NCI-H69 (cell line): ENCODE results near the gene SMIM44.

Experiments
- DNase-seq: peaks from one replicate; lab custom pipeline; 2025; lab: John Stamatoyannopoulos, UW

SMIM44 gene

DNA sequence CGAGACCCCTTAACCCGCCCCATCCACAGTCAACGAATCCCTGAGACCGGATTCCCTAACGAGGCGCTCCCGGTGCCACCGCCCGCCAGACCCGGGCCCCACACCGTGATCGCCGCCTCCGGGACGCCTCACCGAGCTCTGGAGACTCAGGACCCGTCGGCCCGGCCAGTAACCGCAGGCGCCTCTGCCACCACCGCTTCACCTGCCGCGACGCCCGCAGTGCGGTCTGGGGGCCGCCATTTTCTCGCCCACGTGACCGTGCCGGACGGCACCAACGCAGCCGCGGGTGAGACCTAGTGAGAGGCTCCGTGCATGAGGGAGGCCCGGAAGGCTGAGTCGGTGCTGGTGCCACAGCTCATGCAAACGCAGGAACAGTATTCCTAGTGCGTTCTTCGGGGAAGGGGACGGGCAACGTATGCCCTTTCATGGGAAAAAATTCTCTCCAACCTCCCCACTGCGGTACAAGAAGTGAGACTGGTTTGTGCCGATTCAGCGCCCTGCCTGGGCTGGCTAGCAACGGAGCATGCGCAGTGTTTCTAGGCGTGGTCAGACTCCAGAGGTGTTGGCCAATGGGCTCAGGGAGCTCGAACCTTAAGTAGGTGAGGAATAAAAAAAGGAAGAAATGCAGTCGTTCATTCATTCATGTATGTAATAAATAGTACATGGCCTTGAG lies 17.3 kb upstream of the SMIM44 start, which contains the start of gene DOHH:
DOHH (minus strand) TSS at position 246 of the 673 bp plus-strand sequence. CDS start 3,860 bp downstream, outside the sequence.
- peak; percentile 98 for DNase-seq

DNA sequence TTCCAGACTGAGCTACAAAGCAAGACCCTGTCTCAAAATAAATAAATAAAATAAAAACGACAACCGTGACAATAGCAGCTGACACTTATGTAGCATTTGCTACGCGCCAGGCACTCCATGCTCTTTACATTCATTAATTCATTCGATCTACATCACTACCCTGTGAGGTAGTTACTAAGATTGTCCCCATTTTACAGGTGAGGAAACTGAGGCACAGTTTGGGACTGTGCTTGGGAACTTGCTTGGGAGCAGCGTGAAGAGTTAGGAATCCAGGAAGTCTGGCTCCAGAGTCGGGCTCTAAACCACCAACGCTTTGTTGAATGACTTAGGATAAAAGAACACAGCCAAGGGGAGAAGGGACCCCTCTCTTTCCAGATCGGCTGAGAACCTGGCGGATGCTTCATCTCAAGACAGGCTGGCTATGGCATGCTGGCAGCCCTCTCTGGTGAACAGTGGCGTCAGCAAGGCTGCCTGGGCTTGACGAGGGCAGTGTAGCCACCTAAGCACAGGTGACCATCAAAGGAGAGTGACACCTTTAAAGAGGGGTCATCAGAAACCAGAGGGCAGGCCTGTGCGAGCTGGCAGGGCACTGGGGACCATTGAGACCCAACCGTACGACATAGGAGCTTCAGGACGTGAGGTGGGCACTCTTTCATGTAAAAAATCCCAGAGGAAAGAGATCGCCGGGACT lies 16.6 kb upstream of the SMIM44 start:
- no peak for DNase-seq

DNA sequence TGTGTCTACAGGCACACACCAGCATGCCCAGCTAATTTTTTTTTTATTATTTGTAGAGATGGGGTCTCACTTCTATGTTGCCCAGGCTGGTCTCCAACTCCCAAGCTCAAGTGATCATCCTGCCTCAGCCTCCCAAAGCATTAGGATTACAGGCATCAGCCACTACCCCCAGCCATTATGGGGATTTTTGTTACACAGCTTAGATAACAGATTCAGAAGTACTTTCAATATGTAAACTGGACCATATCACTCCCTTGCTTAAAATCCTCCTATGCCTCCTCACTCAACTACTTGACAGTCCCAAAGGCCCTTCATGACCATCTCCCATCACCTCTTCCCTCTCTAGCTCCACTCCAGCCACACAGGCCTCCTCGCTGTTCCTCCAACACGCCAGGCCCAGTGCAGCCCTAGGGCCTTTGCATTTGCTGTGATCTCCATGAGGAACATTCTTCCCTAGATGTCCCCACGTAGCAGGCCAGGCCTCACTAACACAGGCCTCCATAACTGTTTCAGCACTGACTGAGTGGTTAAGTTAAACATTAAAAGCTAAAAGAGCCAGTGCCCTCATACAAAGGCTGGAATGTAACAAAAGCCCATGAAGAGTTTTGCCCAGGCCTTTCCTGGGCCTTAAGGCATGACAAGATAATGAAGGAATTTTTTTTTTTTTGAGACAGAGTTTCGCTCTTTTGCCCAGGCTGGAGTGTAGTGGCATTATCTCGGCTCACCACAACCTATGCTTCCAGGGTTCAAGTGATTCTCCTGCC lies 14.7 kb upstream of the SMIM44 start:
- no peak for DNase-seq

DNA sequence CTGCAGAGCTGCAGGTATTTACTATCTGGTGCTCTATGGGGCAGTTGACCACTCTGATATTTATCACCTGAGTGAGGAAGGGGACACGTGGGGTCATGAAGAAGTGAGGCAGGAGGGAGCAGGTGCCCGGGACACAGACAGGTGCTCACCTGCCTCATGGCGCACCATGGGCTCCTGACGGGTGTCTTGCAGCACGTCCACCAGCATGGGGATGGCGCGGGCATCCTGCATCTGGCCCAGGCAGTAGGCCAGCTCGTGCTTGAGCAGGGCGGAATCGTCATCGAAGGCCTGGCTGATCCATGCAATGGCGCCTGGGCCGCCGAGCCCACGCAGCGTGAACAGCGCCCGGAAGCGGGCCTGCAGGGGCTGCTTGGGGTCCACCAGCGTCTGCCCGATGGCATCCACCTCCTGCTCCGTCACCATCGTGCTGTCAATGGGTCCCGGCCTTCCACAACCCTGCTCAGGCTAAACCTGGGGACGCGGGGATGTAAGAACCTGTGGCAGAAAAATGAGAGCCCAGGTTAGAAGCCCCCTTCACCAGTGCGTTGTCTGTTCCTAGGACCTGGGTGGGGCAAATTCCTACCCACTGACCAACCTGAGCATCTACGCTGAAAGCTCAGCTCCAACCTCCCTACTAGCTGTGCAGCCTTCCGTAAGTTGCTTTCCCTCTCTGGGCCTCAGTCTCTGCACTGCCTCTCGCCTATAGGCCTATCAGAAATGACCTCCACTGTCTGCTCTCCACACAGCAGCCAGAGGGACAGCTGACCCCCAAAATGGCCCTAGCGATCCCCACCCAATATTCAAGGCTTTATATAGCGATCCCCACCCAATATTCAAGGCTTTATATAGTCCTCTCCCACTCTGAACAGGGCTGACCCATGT lies 13.4 kb upstream of the SMIM44 start:
- DNase-seq, result no peak

DNA sequence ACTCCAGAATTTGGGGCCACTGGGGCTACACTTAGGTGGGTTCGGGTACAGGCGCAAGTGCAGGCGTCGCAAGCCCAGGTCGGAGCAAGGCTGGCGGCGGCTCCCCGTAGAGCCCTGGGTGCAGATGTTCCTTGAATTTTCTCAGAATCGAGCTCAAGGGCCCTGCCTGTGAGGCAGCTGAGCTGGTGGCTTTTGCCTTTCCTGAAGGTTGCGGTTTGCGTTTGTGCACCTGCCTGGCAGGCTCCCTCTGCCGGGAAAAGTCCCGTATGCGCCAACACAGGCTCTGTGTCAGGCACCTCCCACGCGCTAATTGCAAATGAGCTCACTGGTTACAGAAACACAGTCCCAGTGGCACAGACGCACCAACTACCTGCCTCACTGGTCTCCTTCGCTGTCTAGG lies 11.3 kb upstream of the SMIM44 start:
- no peak for DNase-seq

DNA sequence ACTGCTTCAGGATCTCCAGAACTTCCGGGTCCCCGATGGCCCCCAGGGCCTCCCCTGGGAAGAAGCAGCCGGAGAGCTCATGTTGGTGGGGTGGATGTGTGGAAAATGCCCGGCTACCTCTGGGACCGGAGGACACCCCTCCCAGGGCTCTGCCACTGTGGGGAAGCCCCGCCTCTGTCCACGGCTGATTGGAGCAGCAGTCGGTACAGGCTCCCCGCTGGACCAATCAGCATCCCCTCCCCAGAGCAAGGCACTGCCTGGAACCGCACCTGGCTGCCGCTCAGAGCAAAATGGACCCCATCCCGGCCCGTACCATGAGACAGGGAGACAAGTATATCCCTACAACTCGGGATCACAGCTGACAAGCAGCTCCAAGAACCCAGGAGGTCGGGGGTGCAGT lies 10.8 kb upstream of the SMIM44 start:
- DNase-seq, result no peak

DNA sequence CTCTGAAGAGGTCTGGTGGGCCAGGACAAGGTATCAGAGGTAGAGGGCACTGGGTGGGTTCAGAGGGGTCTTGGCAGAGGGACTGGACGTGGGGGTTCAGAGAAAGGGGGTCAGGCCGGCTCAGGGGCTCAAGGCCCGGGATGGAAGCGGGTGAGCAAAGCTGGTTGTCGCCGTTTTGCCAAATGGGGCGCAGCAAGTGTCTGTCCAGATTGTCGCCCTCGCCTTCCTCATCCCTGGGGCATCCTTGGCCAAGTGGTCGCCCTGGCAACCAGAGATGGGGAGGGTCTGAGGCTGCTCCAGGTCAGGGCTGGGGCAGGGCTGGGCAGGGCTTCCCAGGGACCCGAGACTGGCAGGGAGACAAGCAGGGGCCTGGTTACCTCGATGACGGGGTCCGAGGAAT lies 10.4 kb upstream of the SMIM44 start:
- no peak for DNase-seq

DNA sequence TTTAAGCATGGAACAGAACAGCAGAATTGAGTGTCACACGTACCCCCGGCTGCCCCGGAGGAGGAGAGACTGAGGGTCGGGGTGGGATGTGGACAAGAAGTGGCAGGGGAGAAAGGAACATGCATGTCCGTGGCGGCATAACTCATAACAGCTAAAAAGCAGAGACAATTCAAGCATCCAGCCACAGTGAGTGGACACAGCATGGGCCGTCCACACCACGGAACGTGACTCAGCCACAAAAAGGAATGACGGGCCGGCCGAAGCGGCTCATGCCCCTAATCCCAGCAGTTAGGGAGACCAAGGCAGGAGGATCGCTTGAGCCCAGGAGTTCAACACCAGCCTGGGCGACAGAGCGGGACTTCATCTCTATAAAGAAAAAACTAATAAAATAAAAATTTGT lies 9.7 kb upstream of the SMIM44 start:
- no peak for DNase-seq

DNA sequence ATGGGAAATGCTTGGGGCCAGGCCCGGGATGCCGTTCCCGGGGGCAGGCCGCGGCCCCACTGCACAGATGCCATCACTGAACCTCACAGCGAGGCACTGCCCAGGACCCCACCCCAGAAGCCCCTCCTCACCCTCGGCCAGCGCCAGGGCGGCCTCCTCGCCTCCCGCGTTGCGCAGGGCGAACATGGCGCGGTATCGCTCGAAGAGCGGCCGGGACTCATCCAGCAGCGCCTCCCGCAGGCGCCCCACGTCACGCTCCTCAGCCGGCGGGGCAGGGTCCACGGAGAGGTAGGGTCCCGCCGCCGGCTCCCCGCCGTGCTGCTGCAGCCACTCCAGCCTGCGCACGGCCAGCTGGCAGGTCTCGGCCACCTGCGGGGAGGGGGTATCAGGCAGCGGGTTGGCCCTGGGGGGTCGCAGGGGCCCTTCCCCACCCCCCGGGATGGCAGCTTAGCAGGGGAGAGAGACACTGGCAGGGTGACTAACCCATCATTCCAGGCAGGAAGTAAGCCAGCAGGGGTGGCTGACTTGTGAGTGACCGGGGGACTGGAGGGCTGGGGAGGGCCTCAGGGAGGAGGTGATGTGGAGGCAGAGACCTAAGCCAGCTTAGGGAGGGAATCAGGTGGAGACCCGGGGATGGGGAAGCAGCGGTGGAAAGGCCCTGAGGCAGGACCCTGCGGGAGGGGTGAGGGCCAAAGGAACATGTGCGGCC lies 9.0 kb upstream of the SMIM44 start:
- no peak for DNase-seq

DNA sequence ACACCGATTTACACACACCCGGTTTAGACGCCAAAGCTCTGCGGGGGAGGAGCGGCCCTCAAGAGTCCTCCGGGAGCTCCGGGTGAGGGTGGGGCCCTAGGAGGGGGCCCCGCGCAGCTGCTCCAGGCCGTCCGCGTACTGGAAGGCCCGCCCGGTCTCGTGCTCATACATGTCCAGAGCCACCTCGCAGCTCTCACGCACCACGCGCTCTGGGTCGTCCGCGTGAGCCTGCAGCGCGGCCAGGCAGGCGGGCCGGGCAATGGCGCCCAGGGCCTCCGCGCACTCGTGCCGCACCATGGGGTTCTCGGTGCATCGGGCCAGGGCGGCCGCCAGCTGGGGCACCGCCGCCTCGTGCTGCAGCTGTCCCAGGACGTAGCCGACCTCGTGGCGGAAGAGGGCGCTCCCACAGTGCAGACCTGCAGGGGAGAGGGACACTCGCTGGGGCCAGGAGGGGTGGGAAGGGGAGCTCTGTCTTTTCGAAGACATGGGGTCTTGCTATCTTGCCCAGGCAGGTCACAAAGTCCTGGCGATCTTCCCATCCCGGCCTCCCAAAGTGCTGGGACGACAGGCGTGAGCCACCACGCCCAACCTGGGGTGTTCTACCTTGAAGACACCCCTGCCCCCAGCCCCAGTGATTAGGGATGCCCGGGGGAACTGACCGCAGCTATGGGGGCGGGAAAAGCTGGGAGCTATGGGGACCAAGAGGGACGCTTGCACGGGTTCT lies 8.3 kb upstream of the SMIM44 start:
- DNase-seq, result no peak

DNA sequence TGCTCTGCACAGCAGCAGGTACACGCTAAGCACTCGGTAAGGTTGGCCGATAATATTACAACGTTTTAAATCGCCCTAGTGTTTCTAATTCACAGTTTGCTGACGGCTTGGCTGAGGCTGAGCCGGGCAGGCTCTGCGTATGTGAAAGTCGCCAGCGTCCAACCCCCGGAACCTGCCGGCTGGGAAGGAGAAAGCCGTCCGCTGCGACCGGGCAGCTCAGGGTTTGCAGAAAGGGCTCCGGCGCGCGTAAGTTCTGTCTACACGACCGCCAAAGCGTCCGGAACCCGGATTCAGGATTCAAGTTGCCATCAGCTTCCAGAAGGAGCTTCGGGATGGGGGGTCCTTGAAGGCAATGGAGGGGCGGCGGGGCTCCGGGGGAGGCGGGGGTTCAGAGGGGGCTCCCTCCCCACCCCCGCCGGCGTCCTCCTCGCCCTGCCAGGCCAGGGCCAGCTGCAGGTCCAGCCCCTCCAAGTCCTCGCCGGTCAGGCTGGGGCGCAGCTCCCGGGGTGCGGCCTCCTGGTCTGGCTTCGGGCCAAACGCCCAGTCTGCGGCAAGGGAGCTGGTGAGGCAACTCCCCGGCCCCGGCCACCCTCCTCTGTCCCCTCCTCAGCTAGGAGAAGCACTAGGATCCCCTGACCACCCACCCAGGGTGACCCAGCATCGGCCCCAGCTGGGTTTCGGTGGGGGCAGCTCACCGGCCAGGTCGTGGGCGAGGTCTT lies 575 bp downstream of the SMIM44 start:
- DNase-seq, result peak; percentile 54

DNA sequence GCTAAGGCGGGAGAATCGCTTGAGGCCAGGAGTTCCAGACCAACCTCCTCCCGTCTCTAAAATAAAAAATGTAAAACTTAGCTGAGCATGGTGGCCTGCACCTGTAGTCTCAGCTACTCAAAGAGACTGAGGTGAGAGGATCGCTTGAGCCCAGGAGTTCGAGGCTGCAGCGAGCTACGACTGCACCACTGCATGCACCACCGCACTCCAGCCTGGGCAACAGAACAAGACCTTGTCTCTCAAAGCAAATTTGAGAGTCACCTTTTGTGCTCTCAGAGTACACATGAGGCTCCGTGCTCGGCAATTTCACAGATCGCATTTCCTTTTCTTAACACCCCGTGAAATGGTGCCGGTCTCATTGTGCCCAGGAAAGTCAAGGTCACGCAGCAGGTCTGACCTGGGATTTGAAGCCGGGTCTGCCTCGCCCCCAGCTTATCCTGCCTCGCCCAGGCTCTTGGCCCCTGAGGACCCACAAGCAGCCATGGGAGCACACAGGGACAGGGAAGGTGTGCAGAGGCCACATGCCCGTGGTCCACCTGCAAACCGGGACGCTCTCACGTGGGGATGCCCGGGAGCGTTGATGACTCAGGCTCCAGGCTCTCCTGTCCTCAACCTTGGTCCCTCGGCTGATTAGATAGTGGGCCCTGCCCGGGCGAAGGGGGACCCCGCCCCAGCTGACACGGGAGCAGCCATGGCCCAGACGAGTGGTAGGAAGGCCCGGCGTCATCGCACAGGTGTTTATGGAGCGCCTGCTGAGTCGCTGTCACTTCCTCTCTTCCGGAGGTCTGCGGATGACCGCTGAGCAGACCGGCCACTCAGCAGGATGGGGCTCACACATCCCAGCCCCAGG lies 1.8 kb downstream of the SMIM44 start:
- no peak for DNase-seq

DNA sequence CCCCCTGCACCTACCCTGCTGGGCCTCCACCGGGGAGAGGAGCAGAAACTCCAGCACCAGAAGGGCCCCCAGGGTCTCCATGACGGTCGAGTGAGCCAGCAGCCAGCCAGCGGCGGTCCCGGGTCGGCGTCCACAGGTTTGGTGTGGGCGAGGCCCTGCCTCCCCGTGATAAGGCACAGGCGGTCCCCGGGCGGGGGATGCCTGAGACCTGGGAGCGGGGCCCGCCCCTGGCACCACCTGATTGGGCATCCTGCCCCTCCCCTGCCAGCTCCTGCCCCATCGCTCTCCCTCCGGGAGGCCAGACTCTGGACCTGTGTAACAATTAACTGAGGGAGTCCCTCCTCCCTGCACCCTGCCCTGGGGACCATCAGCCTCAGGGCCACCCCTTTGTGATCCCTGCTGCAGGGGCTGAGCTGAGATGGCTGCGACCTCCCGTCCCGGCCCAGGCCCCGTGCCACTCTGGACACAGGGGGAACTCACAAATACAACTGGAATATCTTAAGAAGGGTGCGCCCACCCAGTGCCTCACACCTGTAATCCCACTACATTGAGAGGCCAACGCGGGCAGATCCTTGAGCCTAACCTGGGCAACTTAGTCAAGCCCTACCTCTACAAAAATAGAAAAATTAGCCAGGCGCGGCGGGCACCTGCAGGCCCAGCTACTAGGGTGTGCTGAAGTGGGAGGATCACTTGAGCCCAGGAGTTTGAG lies 2.7 kb downstream of the SMIM44 start, which contains the start of gene SMIM24:
SMIM24 (minus strand) TSS at position 143 of the 709 bp plus-strand sequence; CDS start at position 81, 62 bp downstream.
- peak; percentile 67 for DNase-seq

DNA sequence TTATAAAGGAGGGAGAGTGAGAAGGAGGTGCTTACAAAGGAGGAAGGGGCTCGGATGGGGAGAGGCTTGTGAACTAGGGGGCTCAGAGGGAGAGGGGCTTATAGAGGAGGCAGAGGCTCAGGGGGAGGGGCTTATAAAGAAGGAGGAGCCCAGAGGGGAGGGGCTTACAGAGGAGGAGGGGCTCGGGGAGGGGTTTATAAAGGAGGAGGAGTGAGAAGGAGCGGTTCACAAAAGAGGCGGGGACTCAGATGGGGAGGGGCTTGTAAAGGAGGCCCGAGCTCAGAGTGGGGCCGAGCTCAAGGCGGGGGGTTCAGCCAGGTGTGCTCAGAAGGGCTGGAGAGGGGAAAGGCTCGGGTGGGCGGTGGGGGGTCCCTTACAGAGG lies 3.4 kb downstream of the SMIM44 start:
- DNase-seq, result peak; percentile 71

DNA sequence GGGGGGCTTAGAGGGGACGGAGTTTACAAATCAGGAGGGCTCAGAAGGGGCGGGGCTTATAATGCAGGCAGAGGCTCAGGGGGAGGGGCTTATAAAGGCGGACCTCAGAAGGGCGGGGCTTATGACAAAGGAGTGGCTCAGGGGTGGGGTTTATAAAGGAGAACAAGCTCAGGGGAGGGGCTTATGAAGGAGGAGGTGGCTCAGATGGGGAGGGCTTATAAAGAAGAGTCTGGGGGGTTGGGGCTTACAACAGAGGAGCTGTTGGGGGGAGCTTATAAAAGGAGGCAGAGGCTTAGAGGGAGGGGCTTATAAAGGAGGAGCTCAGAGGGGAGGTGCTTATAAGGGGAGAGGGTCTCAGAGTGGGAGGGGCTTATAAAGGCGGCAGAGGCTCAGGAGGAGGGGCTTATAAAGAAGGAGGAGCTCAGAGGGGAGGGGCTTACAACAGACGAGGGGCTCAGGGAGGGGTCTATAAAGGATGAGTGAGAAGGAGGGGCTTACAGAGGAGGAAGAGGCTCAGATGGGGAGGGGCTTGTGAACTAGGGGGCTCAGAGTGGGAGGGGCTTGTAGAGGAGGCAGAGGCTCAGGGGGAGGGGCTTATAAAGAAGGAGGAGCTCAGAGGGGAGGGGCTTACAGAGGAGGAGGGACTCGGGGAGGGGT lies 3.9 kb downstream of the SMIM44 start:
- DNase-seq, result peak; percentile 74

DNA sequence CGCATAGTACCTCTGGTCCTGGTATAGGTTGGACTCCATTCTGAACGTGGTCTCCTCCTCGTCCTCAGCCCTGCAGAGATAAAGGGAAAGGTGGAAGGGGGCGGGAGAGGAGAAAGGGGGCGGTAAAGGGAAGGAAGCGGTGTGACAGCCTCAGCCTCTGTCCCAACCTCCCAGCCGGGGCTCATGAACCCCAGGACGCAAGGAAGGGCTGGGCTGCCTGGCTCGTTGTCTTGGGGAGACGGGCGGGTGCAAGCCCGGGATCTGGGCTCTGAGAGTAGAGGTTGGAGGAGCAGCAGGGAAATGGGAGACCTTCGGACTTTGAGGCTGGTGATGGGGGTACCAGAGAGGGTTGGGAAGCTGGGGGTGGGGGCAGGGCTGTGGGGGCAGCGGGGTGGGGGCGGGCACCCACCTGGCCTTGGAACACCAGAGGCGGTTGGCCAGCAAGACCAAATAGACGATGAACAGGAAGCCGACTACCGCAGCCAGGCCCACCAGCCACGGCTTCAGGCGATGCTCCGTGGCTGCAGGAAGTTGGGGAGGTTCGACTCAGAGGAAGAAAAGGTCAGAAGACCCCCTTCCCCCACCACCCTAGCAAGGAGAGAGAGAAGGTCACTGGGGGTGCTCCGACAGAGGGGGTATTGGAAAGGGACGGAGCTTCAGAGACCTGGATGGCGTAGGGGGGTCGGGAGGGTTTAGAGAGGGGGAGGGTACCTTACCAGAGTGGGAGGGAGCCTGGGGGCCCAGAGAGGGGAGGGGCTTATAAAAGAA lies 4.6 kb downstream of the SMIM44 start:
- peak; percentile 55 for DNase-seq

DNA sequence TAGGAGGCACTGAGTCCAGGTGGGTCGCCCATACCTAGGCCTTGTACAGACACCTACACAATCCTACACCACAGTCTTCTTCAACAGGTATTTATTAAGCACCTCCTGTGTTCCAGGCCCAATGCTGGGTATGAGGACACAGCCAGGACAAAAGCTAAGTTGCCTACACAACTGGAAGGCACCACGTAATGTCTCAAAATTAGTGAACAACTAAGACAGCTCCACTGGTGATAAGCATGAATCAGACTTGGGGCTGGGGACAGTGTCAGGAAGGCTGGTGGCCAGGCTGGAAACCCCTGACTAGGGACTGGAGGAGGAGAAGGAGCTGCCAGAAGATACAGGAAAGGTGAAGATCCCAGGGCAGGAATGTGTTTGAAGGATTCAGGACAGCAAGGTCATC lies 5.3 kb downstream of the SMIM44 start:
- DNase-seq, result no peak
